B cell (primary cell): Measurements from ENCODE around the gene CCNK. TPM values are rescaled to one million over a fixed set of nuclear protein-coding genes. Genes with fewer than 3 reads are reported as not detected.

Experiments used
- ATAC-seq: fragments of 200-7000 bp; cut with Tn5 transposase; one replicate; pipeline ENCODE4 v1.10.0; 2021; ENCODE audit warnings: low read depth, mild to moderate bottlenecking, moderate number of reproducible peaks, moderate library complexity
- CTCF ChIA-PET: fragments of 350-600 bp; sonication (Branson Sonifier 250); formaldehyde crosslinking; loops from one replicate; lab custom pipeline; 2021; ENCODE audit warnings: antibody characterized with exemption, inconsistent platforms; lab: Charles Lee
- POLR2A ChIA-PET: fragments of 350-600 bp; sonication (Branson Sonifier 250); formaldehyde crosslinking; loops from one replicate; lab custom pipeline; 2021; ENCODE audit warnings: antibody characterized with exemption; lab: Charles Lee
- DNase-seq: peaks from one replicate; pipeline ENCODE4 v3.0.0; 2013
- H2AFZ ChIP-seq: 2 replicates; pipeline ENCODE4 v1.6.1; 2012; ENCODE audit warnings: mild to moderate bottlenecking, low read depth, low read length; ENCODE audit not compliant: insufficient read depth, poor library complexity, severe bottlenecking
- H3K27ac ChIP-seq, 2 donors: 1 replicate in 1 of 2; 2 replicates in 1 of 2; pipeline ENCODE4 v1.5.1; 2012 to 2013; ENCODE audit warnings: low read length in 2 of 2, mild to moderate bottlenecking in 2 of 2, moderate library complexity in 1 of 2
- H3K27me3 ChIP-seq, 4 experiments: fragments of 200-600 bp in 1 of 4; sonication (generic) in 1 of 4; replicated peaks in 1 of 4; 1 replicate in 2 of 4; 2 replicates in 2 of 4; pipeline versions ENCODE4 v1.6.1 to v1.7.0; 2013 to 2016; ENCODE audit warnings: low read length in 3 of 4, mild to moderate bottlenecking in 2 of 4, mixed read lengths in 1 of 4, moderate library complexity in 1 of 4; ENCODE audit not compliant: insufficient read depth in 4 of 4, control insufficient read depth in 3 of 4; ENCODE audit errors: control extremely low read depth in 1 of 4
- H3K36me3 ChIP-seq, 2 experiments: replicated peaks in 1 of 2; 1 replicate in 1 of 2; 2 replicates in 1 of 2; pipeline versions ENCODE4 v1.6.1 to v1.7.1; 2013; ENCODE audit warnings: low read length in 1 of 2; ENCODE audit not compliant: insufficient read depth in 2 of 2, control insufficient read depth in 1 of 2; ENCODE audit errors: control extremely low read depth in 1 of 2, extremely low read depth in 1 of 2
- H3K4me1 ChIP-seq, 2 donors: fragments of 200-600 bp in 1 of 2; sonication (generic) in 1 of 2; 1 replicate in 1 of 2; 2 replicates in 1 of 2; pipeline versions ENCODE4 v1.5.1 to v1.6.1; 2013 to 2017; ENCODE audit warnings: low read length in 2 of 2; ENCODE audit not compliant: control insufficient read depth in 2 of 2, insufficient read depth in 2 of 2
- H3K4me2 ChIP-seq: replicated peaks from 2 replicates; pipeline ENCODE3; 2012; ENCODE audit warnings: mild to moderate bottlenecking, low read depth, low read length; ENCODE audit not compliant: poor library complexity, severe bottlenecking
- H3K4me3 ChIP-seq, 5 experiments: fragments of 200-600 bp in 1 of 5; sonication (generic) in 1 of 5; 1 replicate in 3 of 5; 2 replicates in 2 of 5; pipeline versions ENCODE4 v1.5.1 to v1.7.0; 2011 to 2016; ENCODE audit warnings: low read length in 4 of 5, mild to moderate bottlenecking in 4 of 5, low read depth in 2 of 5, control low read depth in 1 of 5, moderate library complexity in 1 of 5; ENCODE audit not compliant: insufficient read depth in 1 of 5; ENCODE audit errors: control extremely low read depth in 1 of 5, extremely low read depth in 1 of 5
- H3K79me2 ChIP-seq: fragments of 200-600 bp; sonication (generic); one replicate; pipeline ENCODE4 v1.6.0; 2016; ENCODE audit warnings: low read length; ENCODE audit not compliant: control insufficient read depth, insufficient read depth
- H3K9ac ChIP-seq: fragments of 200-600 bp; sonication (generic); 2 replicates; pipeline ENCODE4 v1.6.1; 2017; ENCODE audit warnings: mild to moderate bottlenecking, low read length, moderate library complexity
- H3K9me3 ChIP-seq, 3 donors: one replicate each; pipeline versions ENCODE4 v1.6.1 to v1.7.1; 2013; ENCODE audit warnings: low read length in 2 of 3; ENCODE audit not compliant: control insufficient read depth in 2 of 3, insufficient read depth in 1 of 3; ENCODE audit errors: control extremely low read depth in 1 of 3
- H4K20me1 ChIP-seq: 2 replicates; pipeline ENCODE4 v1.6.0; 2012; ENCODE audit warnings: mild to moderate bottlenecking, low read length; ENCODE audit not compliant: insufficient read depth, control insufficient read depth, poor library complexity, severe bottlenecking
- H3K27ac Mint-ChIP-seq: one replicate; pipeline ENCODE4 v1.8.0; 2021; ENCODE audit warnings: mixed read lengths
- H3K27me3 Mint-ChIP-seq: one replicate; pipeline ENCODE4 v1.8.0; 2021; ENCODE audit warnings: mixed read lengths
- H3K4me1 Mint-ChIP-seq: one replicate; pipeline ENCODE4 v1.8.0; 2021; ENCODE audit warnings: mixed read lengths
- H3K4me3 Mint-ChIP-seq: one replicate; pipeline ENCODE4 v1.8.0; 2021; ENCODE audit warnings: mixed read lengths
- H3K9me3 Mint-ChIP-seq: one replicate; pipeline ENCODE4 v1.8.0; 2022; ENCODE audit warnings: mixed read lengths; ENCODE audit not compliant: insufficient read depth
- EZH2 ChIP-seq: IDR thresholded peaks from 2 replicates; pipeline ENCODE4 v1.6.1; 2012; ENCODE audit warnings: borderline replicate concordance, low read depth, mild to moderate bottlenecking, moderate library complexity, low read length; ENCODE audit not compliant: insufficient read depth, poor library complexity, severe bottlenecking
- WGBS: methylation state at CpG from one replicate; pipeline ENCODE4 v1.1.5; 2013; ENCODE audit warnings: missing lambda C conversion rate; ENCODE audit not compliant: insufficient coverage; 5-methylcytosine and 5-hydroxymethylcytosine counted together
- intact Hi-C: fragments of 100-400 bp; cut with micrococcal nuclease; formaldehyde crosslinking; loops from one replicate; pipeline ENCODE4 v1.10.0; 2022
- polyA plus RNA-seq: library from polyadenylated mRNA; depleted of rRNA; stranded (reverse); fragments of >200 nt; gene quantifications from 2 replicates; pipeline ENCODE4 v1.2.3, GENCODE V29; 2012
- total RNA-seq, 2 donors: library from RNA; stranded (reverse); fragments of 120-200 nt in 1 of 2; gene quantifications; 1 replicate in 1 of 2; 2 replicates in 1 of 2; pipeline versions ENCODE4 v1.2.3 to v1.2.4, GENCODE V29; 2013 to 2022
- TF ChIP-seq, protein P1 (sequence below): fragments of 200-600 bp; IDR thresholded peaks from one replicate; pipeline ENCODE4 v1.8.0; 2022; ENCODE audit warnings: antibody characterized with exemption, mild to moderate bottlenecking

The CCNK gene
- total and polyA plus RNA-seq, 2 donors (not counting 1 experiment from before 2014, with no cell fraction given), result 17.5 to 82.0 TPM

DNA sequence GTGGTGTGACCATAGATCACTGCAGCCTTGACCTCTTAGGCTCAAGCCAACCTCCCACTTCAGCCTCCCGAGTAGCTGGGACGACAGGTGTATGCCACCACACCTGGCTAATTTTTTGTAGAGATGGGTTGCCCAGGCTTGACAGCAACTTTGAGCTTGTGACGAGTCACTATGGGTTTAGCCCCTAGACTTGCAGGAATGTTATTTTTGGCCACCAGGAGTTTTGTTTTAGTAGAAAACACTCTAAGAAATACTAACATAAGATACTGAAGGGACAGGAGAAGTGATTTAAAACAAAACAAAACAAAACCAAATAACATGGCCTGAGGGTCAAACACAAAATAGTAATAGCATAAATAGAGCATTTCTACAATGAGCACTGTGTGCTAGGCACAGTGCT is 27.0 kb upstream of the CCNK start:
- H3K36me3 ChIP-seq, result peaks cover 5 to 45% of the 10 kb centered on the region in 2 experiments
- POLR2A ChIA-PET, result no interaction called here

DNA sequence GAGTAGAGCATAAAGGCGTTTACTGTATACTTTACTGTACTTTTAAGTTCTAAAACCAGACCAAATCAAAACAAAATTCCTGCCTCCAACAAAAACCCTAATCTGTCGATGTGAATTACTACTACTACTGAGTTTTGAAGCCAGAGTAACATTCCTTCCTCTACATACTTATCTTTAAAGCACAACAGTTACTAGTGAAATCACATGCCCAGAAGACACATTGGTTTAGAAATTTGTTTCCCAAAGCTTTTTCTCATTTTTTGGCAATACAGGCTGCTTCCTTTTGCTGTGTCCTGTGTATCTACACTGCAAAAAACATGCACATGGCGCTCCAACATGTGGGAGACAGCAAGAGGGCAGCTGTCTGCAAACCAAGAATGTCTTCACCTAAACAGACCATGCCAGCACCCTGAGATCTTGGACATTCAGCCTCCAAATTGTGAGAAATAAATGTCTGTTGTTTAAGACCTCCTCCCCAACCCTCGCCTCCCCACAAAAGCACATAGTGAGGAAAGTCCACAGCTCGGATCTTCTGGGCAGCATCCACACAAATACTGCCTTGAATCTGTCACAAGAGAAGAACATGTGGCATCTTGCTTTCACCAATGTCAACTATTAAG is 21.6 kb upstream of the CCNK start:
- H3K4me1 Mint-ChIP-seq, result peaks cover 1% of the 10 kb centered on the region
- Histone ChIP-seq H4K20me1 (no peaks in the 10 kb centered on the region), H3K4me1 (no peaks in the 10 kb centered on the region), H2AFZ (no peak overlapping the region), H3K4me3 (no peak overlapping the region), H3K27ac (no peak overlapping the region), H3K4me2 (no peak overlapping the region), H3K79me2 (no peaks in the 10 kb centered on the region), H3K9ac (no peak overlapping the region), H3K9me3 (no peaks in the 10 kb centered on the region), H3K36me3 (peaks cover 23 to 72% of the 10 kb centered on the region in 2 experiments), H3K27me3 (no peaks in the 10 kb centered on the region)
- TF ChIP-seq, protein P1, sequence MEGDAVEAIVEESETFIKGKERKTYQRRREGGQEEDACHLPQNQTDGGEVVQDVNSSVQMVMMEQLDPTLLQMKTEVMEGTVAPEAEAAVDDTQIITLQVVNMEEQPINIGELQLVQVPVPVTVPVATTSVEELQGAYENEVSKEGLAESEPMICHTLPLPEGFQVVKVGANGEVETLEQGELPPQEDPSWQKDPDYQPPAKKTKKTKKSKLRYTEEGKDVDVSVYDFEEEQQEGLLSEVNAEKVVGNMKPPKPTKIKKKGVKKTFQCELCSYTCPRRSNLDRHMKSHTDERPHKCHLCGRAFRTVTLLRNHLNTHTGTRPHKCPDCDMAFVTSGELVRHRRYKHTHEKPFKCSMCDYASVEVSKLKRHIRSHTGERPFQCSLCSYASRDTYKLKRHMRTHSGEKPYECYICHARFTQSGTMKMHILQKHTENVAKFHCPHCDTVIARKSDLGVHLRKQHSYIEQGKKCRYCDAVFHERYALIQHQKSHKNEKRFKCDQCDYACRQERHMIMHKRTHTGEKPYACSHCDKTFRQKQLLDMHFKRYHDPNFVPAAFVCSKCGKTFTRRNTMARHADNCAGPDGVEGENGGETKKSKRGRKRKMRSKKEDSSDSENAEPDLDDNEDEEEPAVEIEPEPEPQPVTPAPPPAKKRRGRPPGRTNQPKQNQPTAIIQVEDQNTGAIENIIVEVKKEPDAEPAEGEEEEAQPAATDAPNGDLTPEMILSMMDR, result no peak
- ATAC-seq (no peak), DNase-seq (no peak)
- 100% methylated on average over 3 of the region's 5 CpGs for WGBS
- no peaks in the 10 kb centered on the region for H3K9me3 Mint-ChIP-seq
- intact Hi-C loops, result no loop called here
- no peaks in the 10 kb centered on the region for H3K27me3 Mint-ChIP-seq
- no peak overlapping the region for H3K27ac Mint-ChIP-seq
- CTCF ChIA-PET, result no interaction called here
- no peak overlapping the region for H3K4me3 Mint-ChIP-seq
- POLR2A ChIA-PET, result no interaction called here

More for the DNA sequence above, 27.0 kb upstream of the CCNK start:
- Histone ChIP-seq H4K20me1 (no peaks in the 10 kb centered on the region), H3K27me3 (no peaks in the 10 kb centered on the region), H3K4me2 (no peak overlapping the region), H3K4me3 (no peak overlapping the region), H3K27ac (no peak overlapping the region), H3K79me2 (no peaks in the 10 kb centered on the region), H3K4me1 (no peaks in the 10 kb centered on the region), H3K9ac (no peak overlapping the region), H3K9me3 (no peaks in the 10 kb centered on the region), H2AFZ (no peak overlapping the region)
- ATAC-seq (no peak), DNase-seq (no peak)
- H3K4me1 Mint-ChIP-seq, result no peaks in the 10 kb centered on the region
- H3K27ac Mint-ChIP-seq, result no peak overlapping the region
- no peak overlapping the region for H3K4me3 Mint-ChIP-seq
- H3K27me3 Mint-ChIP-seq, result no peaks in the 10 kb centered on the region
- no peaks in the 10 kb centered on the region for H3K9me3 Mint-ChIP-seq
- intact Hi-C loops, result no loop called here
- no CpG with 5 or more reads among the region's 3 CpGs for WGBS
- TF ChIP-seq, protein P1, result no peak
- TF ChIP-seq EZH2, result no peak
- CTCF ChIA-PET, result no interaction called here
